GM21717 (cell line): Measurements from ENCODE around the gene LRRC26.
A peak's percentile ranks its signal among the peaks of the same experiment; 100 is the strongest.

Experiments
- ATAC-seq: cut with Tn5 transposase; IDR thresholded peaks from one replicate; pipeline ENCODE4 v1.9.1; 2021; ENCODE audit warnings: mild to moderate bottlenecking, moderate library complexity; ENCODE audit not compliant: unreplicated experiment

LRRC26 gene

GRCh38 chr9:137199411-137200121, 29.7 kb upstream of the LRRC26 start:
- ATAC-seq = no peak

- no peak for ATAC-seq
These were observed 29.0 kb upstream of the LRRC26 start for GRCh38 chr9:137198902-137199283.

GRCh38 chr9:137198051-137198901, 28.4 kb upstream of the LRRC26 start:
- ATAC-seq = no peak

GRCh38 chr9:137195525-137196220, 25.8 kb upstream of the LRRC26 start:
- ATAC-seq = no peak

GRCh38 chr9:137194909-137195308, 25.1 kb upstream of the LRRC26 start:
- no peak for ATAC-seq

- ATAC-seq = no peak
These were observed 24.5 kb upstream of the LRRC26 start for GRCh38 chr9:137194388-137194787.

- no peak for ATAC-seq
These were observed 23.9 kb upstream of the LRRC26 start for GRCh38 chr9:137193771-137194170.

- ATAC-seq = no peak
These were observed 23.0 kb upstream of the LRRC26 start for GRCh38 chr9:137192859-137193258.

GRCh38 chr9:137192448-137192780, 22.6 kb upstream of the LRRC26 start:
- ATAC-seq = no peak

GRCh38 chr9:137191691-137192447, 22.0 kb upstream of the LRRC26 start:
- ATAC-seq = no peak

- ATAC-seq = no peak
These were observed 21.4 kb upstream of the LRRC26 start for GRCh38 chr9:137191245-137191644.

GRCh38 chr9:137190315-137190856, 20.5 kb upstream of the LRRC26 start:
- ATAC-seq = no peak

- ATAC-seq = peak; percentile 7
These were observed 19.7 kb upstream of the LRRC26 start for GRCh38 chr9:137189297-137190295.

GRCh38 chr9:137188490-137189296, 18.8 kb upstream of the LRRC26 start, which contains the start of the genes ANAPC2 and SSNA1:
ANAPC2 (minus strand) TSS chr9:137188560; CDS start chr9:137188532, 28 bp downstream.
SSNA1 (plus strand) TSS chr9:137188676; CDS start chr9:137188727, 51 bp downstream.
- ATAC-seq = peak; percentile 48

GRCh38 chr9:137188086-137188489, 18.2 kb upstream of the LRRC26 start:
- no peak for ATAC-seq

- no peak for ATAC-seq
These were observed 17.5 kb upstream of the LRRC26 start for GRCh38 chr9:137187386-137187785.

GRCh38 chr9:137186385-137186784, 16.5 kb upstream of the LRRC26 start:
- no peak for ATAC-seq

GRCh38 chr9:137185921-137186320, 16.1 kb upstream of the LRRC26 start:
- ATAC-seq = no peak
